HepG2 (cell line): Measurements from ENCODE around the gene CACNB4. TPM values are rescaled to one million over a fixed set of nuclear protein-coding genes. Genes with fewer than 3 reads are reported as not detected.

ENCODE experiments used
- ELF1 ChIP-seq: sonication (generic); formaldehyde crosslinking; IDR thresholded peaks from 2 replicates; pipeline ENCODE4 v1.4.0; 2020; ENCODE audit warnings: missing genetic modification reagents
- ELF3 ChIP-seq: IDR thresholded peaks from 2 replicates; pipeline ENCODE4 v1.6.1; 2016; ENCODE audit warnings: missing genetic modification reagents, missing compliant biosample characterization
- HMGXB4 ChIP-seq, 2 experiments: sonication (generic) in 1 of 2; formaldehyde crosslinking in 1 of 2; IDR thresholded peaks; 2 replicates each; pipeline versions ENCODE4 v1.4.0 to v1.6.1; 2018 to 2020; ENCODE audit warnings: missing genetic modification reagents in 2 of 2, borderline replicate concordance in 1 of 2, low read depth in 1 of 2, mild to moderate bottlenecking in 1 of 2, missing biosample characterization in 1 of 2
- MED1 ChIP-seq: sonication (generic); formaldehyde crosslinking; IDR thresholded peaks from 2 replicates; pipeline ENCODE4 v1.4.0; 2020; ENCODE audit warnings: missing genetic modification reagents
- NFKBIZ ChIP-seq: IDR thresholded peaks from 2 replicates; pipeline ENCODE4 v1.6.1; 2018; ENCODE audit warnings: missing genetic modification reagents, missing compliant biosample characterization
- NR2F1 ChIP-seq, 2 experiments: fragments of 450-650 bp in 1 of 2; formaldehyde crosslinking in 1 of 2; IDR thresholded peaks; 2 replicates each; pipeline versions ENCODE4 v1.5.0 to v1.6.1; 2016 to 2020; ENCODE audit warnings: mild to moderate bottlenecking in 1 of 2, missing compliant biosample characterization in 1 of 2, missing genetic modification reagents in 1 of 2, moderate library complexity in 1 of 2
- NR2F6 ChIP-seq, 2 experiments: IDR thresholded peaks; 2 replicates each; pipeline ENCODE4 v1.6.1; 2016; ENCODE audit warnings: antibody characterized with exemption in 1 of 2, mild to moderate bottlenecking in 1 of 2
- PATZ1 ChIP-seq: sonication (generic); formaldehyde crosslinking; IDR thresholded peaks from 2 replicates; pipeline ENCODE4 v1.4.0; 2020; ENCODE audit warnings: missing genetic modification reagents
- SAP130 ChIP-seq: IDR thresholded peaks from 2 replicates; pipeline ENCODE4 v1.6.1; 2016; ENCODE audit warnings: low read depth
- SMAD3 ChIP-seq: sonication (generic); formaldehyde crosslinking; IDR thresholded peaks from 2 replicates; pipeline ENCODE4 v1.4.0; 2020; ENCODE audit warnings: missing genetic modification reagents
- SMYD3 ChIP-seq: sonication (generic); formaldehyde crosslinking; IDR thresholded peaks from 2 replicates; pipeline ENCODE4 v1.8.1; 2023; ENCODE audit warnings: mild to moderate bottlenecking, missing genetic modification reagents
- STAG1 ChIP-seq: sonication (generic); formaldehyde crosslinking; IDR thresholded peaks from 2 replicates; pipeline ENCODE4 v1.4.0; 2020; ENCODE audit warnings: missing genetic modification reagents
- TCF12 ChIP-seq, 2 experiments: fragments of 450-650 bp in 1 of 2; sonication (generic) in 1 of 2; formaldehyde crosslinking in 1 of 2; IDR thresholded peaks; 2 replicates each; pipeline versions ENCODE4 v1.6.1 to v1.8.0; 2017 to 2022; ENCODE audit warnings: antibody characterized with exemption in 1 of 2, mild to moderate bottlenecking in 1 of 2, missing genetic modification reagents in 1 of 2, moderate library complexity in 1 of 2
- XBP1 ChIP-seq: sonication (generic); formaldehyde crosslinking; IDR thresholded peaks from 2 replicates; pipeline ENCODE4 v1.5.0; 2020; ENCODE audit warnings: missing genetic modification reagents
- ZNF335 ChIP-seq: sonication (generic); formaldehyde crosslinking; IDR thresholded peaks from 2 replicates; pipeline ENCODE4 v1.4.0; 2020; ENCODE audit warnings: missing genetic modification reagents
- ZNF614 ChIP-seq: IDR thresholded peaks from 2 replicates; pipeline ENCODE4 v1.6.1; 2018; ENCODE audit warnings: missing biosample characterization, missing genetic modification reagents, inconsistent platforms, borderline replicate concordance
- polyA plus RNA-seq, 8 experiments: library from polyadenylated mRNA; depleted of rRNA in 3 of 8; stranded (reverse) in 7 of 8; unstranded in 1 of 8; fragments of >200 nt; fragmentation: Illumina TruSeq in 4 of 8; extraction: Trizol in 4 of 8; gene quantifications; 2 replicates each; pipeline versions ENCODE4 v1.2.1 to v1.2.3, GENCODE V29; 2011 to 2016; ENCODE audit warnings: low read depth in 4 of 8, missing spikeins in 1 of 8, mixed read lengths in 1 of 8; ENCODE audit not compliant: insufficient read depth in 1 of 8
- total RNA-seq, 5 experiments: library from RNA; depleted of rRNA; stranded (reverse); fragments of >200 nt; fragmentation: Illumina TruSeq; extraction: Trizol; gene quantifications; 2 replicates each; pipeline ENCODE4 v1.2.3, GENCODE V29; 2016; ENCODE audit warnings: low read depth in 1 of 5
- TF ChIP-seq, protein P1 (sequence below): sonication (generic); formaldehyde crosslinking; IDR thresholded peaks from 2 replicates; pipeline ENCODE4 v1.5.0; 2020; ENCODE audit warnings: mild to moderate bottlenecking, missing genetic modification reagents, moderate library complexity
- TF ChIP-seq, protein P2 (sequence below): sonication (generic); formaldehyde crosslinking; IDR thresholded peaks from 2 replicates; pipeline ENCODE4 v1.4.0; 2020; ENCODE audit warnings: missing genetic modification reagents, borderline replicate concordance
- TF ChIP-seq, protein P3 (sequence below): IDR thresholded peaks from 2 replicates; pipeline ENCODE4 v1.6.1; 2016; ENCODE audit warnings: low read depth, borderline replicate concordance

CACNB4 gene
- total and polyA plus RNA-seq, 2 of the 13 experiments (the other 11 are each of a cell fraction or from before 2014, with no cell fraction given): 5.1 to 14.3 TPM

- TF ChIP-seq, protein P1, sequence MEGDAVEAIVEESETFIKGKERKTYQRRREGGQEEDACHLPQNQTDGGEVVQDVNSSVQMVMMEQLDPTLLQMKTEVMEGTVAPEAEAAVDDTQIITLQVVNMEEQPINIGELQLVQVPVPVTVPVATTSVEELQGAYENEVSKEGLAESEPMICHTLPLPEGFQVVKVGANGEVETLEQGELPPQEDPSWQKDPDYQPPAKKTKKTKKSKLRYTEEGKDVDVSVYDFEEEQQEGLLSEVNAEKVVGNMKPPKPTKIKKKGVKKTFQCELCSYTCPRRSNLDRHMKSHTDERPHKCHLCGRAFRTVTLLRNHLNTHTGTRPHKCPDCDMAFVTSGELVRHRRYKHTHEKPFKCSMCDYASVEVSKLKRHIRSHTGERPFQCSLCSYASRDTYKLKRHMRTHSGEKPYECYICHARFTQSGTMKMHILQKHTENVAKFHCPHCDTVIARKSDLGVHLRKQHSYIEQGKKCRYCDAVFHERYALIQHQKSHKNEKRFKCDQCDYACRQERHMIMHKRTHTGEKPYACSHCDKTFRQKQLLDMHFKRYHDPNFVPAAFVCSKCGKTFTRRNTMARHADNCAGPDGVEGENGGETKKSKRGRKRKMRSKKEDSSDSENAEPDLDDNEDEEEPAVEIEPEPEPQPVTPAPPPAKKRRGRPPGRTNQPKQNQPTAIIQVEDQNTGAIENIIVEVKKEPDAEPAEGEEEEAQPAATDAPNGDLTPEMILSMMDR: peak; percentile 85
- TF ChIP-seq, protein P2, sequence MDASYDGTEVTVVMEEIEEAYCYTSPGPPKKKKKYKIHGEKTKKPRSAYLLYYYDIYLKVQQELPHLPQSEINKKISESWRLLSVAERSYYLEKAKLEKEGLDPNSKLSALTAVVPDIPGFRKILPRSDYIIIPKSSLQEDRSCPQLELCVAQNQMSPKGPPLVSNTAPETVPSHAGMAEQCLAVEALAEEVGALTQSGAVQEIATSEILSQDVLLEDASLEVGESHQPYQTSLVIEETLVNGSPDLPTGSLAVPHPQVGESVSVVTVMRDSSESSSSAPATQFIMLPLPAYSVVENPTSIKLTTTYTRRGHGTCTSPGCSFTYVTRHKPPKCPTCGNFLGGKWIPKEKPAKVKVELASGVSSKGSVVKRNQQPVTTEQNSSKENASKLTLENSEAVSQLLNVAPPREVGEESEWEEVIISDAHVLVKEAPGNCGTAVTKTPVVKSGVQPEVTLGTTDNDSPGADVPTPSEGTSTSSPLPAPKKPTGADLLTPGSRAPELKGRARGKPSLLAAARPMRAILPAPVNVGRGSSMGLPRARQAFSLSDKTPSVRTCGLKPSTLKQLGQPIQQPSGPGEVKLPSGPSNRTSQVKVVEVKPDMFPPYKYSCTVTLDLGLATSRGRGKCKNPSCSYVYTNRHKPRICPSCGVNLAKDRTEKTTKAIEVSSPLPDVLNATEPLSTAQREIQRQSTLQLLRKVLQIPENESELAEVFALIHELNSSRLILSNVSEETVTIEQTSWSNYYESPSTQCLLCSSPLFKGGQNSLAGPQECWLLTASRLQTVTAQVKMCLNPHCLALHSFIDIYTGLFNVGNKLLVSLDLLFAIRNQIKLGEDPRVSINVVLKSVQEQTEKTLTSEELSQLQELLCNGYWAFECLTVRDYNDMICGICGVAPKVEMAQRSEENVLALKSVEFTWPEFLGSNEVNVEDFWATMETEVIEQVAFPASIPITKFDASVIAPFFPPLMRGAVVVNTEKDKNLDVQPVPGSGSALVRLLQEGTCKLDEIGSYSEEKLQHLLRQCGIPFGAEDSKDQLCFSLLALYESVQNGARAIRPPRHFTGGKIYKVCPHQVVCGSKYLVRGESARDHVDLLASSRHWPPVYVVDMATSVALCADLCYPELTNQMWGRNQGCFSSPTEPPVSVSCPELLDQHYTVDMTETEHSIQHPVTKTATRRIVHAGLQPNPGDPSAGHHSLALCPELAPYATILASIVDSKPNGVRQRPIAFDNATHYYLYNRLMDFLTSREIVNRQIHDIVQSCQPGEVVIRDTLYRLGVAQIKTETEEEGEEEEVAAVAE (CRISPR knock-in tag): peak; percentile 42; the same call in 1 of the 2 replicates
- TF ChIP-seq PATZ1 (CRISPR knock-in tag) (peak; percentile 31; the same call in 1 of the 2 replicates), ZNF614 (CRISPR knock-in tag) (0 out of 2 replicates have a peak, but pooled peaks have one; percentile 40), TCF12 (IDR thresholded peaks at IDR 0.05) (no peak), TCF12 (CRISPR knock-in tag; IDR thresholded peaks at IDR 0.05) (no peak), NFKBIZ (CRISPR knock-in tag) (0 out of 2 replicates have a peak, but pooled peaks have one; percentile 47), SMAD3 (CRISPR knock-in tag) (peak; percentile 58; the same call in 1 of the 2 replicates), ELF1 (CRISPR knock-in tag) (0 out of 2 replicates have a peak, but pooled peaks have one; percentile 10), MED1 (CRISPR knock-in tag) (0 out of 2 replicates have a peak, but pooled peaks have one; percentile 14), ELF3 (CRISPR knock-in tag) (peak; percentile 45; the same call in 1 of the 2 replicates), HMGXB4 (CRISPR knock-in tag; IDR thresholded peaks at IDR 0.05; ENCODE audit: borderline replicate concordance in 1 of 2, low read depth in 1 of 2) (peak; percentile 43 to 73; a peak in 2 of 4 replicates), ZNF335 (CRISPR knock-in tag) (0 out of 2 replicates have a peak, but pooled peaks have one; percentile 54), SMYD3 (CRISPR knock-in tag) (no peak), SAP130 (CRISPR knock-in tag) (peak; percentile 38; the same call in 1 of the 2 replicates), STAG1 (CRISPR knock-in tag) (peak; percentile 77), NR2F1 (CRISPR knock-in tag; IDR thresholded peaks at IDR 0.05) (peak; percentile 20 to 35; a peak in 1 of 4 replicates), XBP1 (CRISPR knock-in tag) (no peak), NR2F6 (IDR thresholded peaks at IDR 0.05) (0 out of 2 replicates have a peak, but pooled peaks have one; percentile 31), NR2F6 (CRISPR knock-in tag; IDR thresholded peaks at IDR 0.05) (peak; percentile 52)
- TF ChIP-seq, protein P3, sequence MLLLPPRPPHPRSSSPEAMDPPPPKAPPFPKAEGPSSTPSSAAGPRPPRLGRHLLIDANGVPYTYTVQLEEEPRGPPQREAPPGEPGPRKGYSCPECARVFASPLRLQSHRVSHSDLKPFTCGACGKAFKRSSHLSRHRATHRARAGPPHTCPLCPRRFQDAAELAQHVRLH (CRISPR knock-in tag): peak; percentile 40; the same call in 1 of the 2 replicates
These were observed 99.8 kb downstream of the CACNB4 start (continued) for GRCh38 chr2:151999053-151999452.
